DOHH2 (cell line): ENCODE data around the gene KCNAB3.

Experiments used
- EZH2phosphoT487 ChIP-seq: fragments of 200-600 bp; sonication (generic); IDR thresholded peaks from 2 replicates; pipeline ENCODE4 v1.6.1; 2017; ENCODE audit warnings: borderline replicate concordance, mild to moderate bottlenecking, antibody characterized with exemption, low read length, moderate library complexity, mixed read lengths
- TF ChIP-seq, protein P1 (sequence below): fragments of 200-600 bp; sonication (generic); IDR thresholded peaks from one replicate; pipeline ENCODE4 v1.5.1; 2014; ENCODE audit warnings: antibody characterized with exemption, mild to moderate bottlenecking, low read depth, low read length; ENCODE audit not compliant: poor library complexity, severe bottlenecking

GRCh38 chr17:7967751-7968150 is 38.1 kb upstream of the KCNAB3 start:
- TF ChIP-seq, protein P1, sequence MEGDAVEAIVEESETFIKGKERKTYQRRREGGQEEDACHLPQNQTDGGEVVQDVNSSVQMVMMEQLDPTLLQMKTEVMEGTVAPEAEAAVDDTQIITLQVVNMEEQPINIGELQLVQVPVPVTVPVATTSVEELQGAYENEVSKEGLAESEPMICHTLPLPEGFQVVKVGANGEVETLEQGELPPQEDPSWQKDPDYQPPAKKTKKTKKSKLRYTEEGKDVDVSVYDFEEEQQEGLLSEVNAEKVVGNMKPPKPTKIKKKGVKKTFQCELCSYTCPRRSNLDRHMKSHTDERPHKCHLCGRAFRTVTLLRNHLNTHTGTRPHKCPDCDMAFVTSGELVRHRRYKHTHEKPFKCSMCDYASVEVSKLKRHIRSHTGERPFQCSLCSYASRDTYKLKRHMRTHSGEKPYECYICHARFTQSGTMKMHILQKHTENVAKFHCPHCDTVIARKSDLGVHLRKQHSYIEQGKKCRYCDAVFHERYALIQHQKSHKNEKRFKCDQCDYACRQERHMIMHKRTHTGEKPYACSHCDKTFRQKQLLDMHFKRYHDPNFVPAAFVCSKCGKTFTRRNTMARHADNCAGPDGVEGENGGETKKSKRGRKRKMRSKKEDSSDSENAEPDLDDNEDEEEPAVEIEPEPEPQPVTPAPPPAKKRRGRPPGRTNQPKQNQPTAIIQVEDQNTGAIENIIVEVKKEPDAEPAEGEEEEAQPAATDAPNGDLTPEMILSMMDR, result no peak
- no peak for TF ChIP-seq EZH2phosphoT487
